ENCODE data around the gene C11orf86. TPM values are rescaled to one million over a fixed set of nuclear protein-coding genes. Genes with fewer than 3 reads are reported as not detected.
"Not testable (repeated sequence)": the region's sequence is repeated elsewhere in the genome, so short reads cannot be mapped to it uniquely, and the experiment has no call there.

The C11orf86 gene
- not detected for total RNA-seq

GRCh38 chr11:66974724-66975404 lies at the start of gene C11orf86:
C11orf86 (plus strand) TSS chr11:66975304; CDS start chr11:66975363, 59 bp downstream.
- DNase-seq: no peak

- no peak for DNase-seq
Observed at GRCh38 chr11:66929753-66930152, 45.4 kb upstream of the C11orf86 start.

GRCh38 chr11:66932543-66932942 lies 42.6 kb upstream of the C11orf86 start:
- no peak for DNase-seq

- DNase-seq: no peak
Observed at GRCh38 chr11:66933531-66933930, 41.6 kb upstream of the C11orf86 start.

GRCh38 chr11:66934950-66935779 lies 39.9 kb upstream of the C11orf86 start:
- DNase-seq: no peak

GRCh38 chr11:66936311-66936711 lies 38.8 kb upstream of the C11orf86 start:
- DNase-seq: no peak

- DNase-seq: no peak
Observed at GRCh38 chr11:66937193-66937733, 37.8 kb upstream of the C11orf86 start.

GRCh38 chr11:66938582-66939135 lies 36.4 kb upstream of the C11orf86 start:
- no peak for DNase-seq

GRCh38 chr11:66950112-66950535 lies 25.0 kb upstream of the C11orf86 start:
- peak; percentile 59 for DNase-seq

GRCh38 chr11:66951135-66951534 lies 24.0 kb upstream of the C11orf86 start:
- no peak for DNase-seq

- no peak for DNase-seq
Observed at GRCh38 chr11:66951927-66952337, 23.2 kb upstream of the C11orf86 start.

- no peak for DNase-seq
Observed at GRCh38 chr11:66953081-66953833, 21.8 kb upstream of the C11orf86 start.

- peak; percentile 23 for DNase-seq
Observed at GRCh38 chr11:66956689-66957290, 18.3 kb upstream of the C11orf86 start.

- DNase-seq: no peak
Observed at GRCh38 chr11:66957971-66958231, 17.2 kb upstream of the C11orf86 start.

- DNase-seq: peak; percentile 100
Observed at GRCh38 chr11:66958232-66958955, 16.7 kb upstream of the C11orf86 start, which contains the start of gene PC. PC (minus strand) TSS chr11:66958383; CDS start chr11:66872159, 86,224 bp downstream.

- DNase-seq: no peak
Observed at GRCh38 chr11:66958956-66959274, 16.2 kb upstream of the C11orf86 start.

GRCh38 chr11:66961691-66962213 lies 13.4 kb upstream of the C11orf86 start:
- not testable (repeated sequence) for DNase-seq

- DNase-seq: no peak
Observed at GRCh38 chr11:66962247-66962646, 12.9 kb upstream of the C11orf86 start.

GRCh38 chr11:66962801-66963200 lies 12.3 kb upstream of the C11orf86 start:
- no peak for DNase-seq

- DNase-seq: no peak
Observed at GRCh38 chr11:66964495-66964894, 10.6 kb upstream of the C11orf86 start.

GRCh38 chr11:66966351-66966750 lies 8.8 kb upstream of the C11orf86 start:
- no peak for DNase-seq

Data from occipital lobe (tissue), 2 donors.